NT2/D1 (cell line): ENCODE results near the gene RND3.

ENCODE experiments used
- DNase-seq: peaks from one replicate; pipeline ENCODE4 v3.0.0-alpha.2; 2011; ENCODE audit warnings: low read depth, low spot score
- H3K27me3 ChIP-seq: 2 replicates; pipeline ENCODE4 v1.6.0; 2011; ENCODE audit warnings: mild to moderate bottlenecking; ENCODE audit not compliant: insufficient read length, insufficient read depth
- H3K36me3 ChIP-seq: 2 replicates; pipeline ENCODE4 v1.6.1; 2011; ENCODE audit warnings: mild to moderate bottlenecking, low read length, mixed read lengths; ENCODE audit not compliant: insufficient read depth, insufficient read length
- H3K4me1 ChIP-seq: 2 replicates; pipeline ENCODE4 v1.5.1; 2011; ENCODE audit not compliant: insufficient read depth, insufficient read length
- H3K4me3 ChIP-seq: 2 replicates; pipeline ENCODE4 v1.5.1; 2011; ENCODE audit warnings: low read depth; ENCODE audit not compliant: insufficient read length
- H3K9ac ChIP-seq: 2 replicates; pipeline ENCODE4 v1.6.0; 2011; ENCODE audit warnings: low read depth; ENCODE audit not compliant: insufficient read length
- H3K9me3 ChIP-seq: 2 replicates; pipeline ENCODE4 v1.5.1; 2011; ENCODE audit warnings: mild to moderate bottlenecking, low read length; ENCODE audit not compliant: insufficient read depth
- SUZ12 ChIP-seq: IDR thresholded peaks from 2 replicates; pipeline ENCODE4 v1.6.1; 2011; ENCODE audit not compliant: insufficient read length, insufficient read depth; ENCODE audit errors: extremely low read depth
- YY1 ChIP-seq: IDR thresholded peaks from 2 replicates; pipeline ENCODE4 v1.6.1; 2011; ENCODE audit not compliant: insufficient read length, insufficient read depth
- ZNF274 ChIP-seq: IDR thresholded peaks from 2 replicates; pipeline ENCODE4 v1.6.1; 2011; ENCODE audit warnings: mild to moderate bottlenecking, low read depth, low read length

Gene RND3

DNA sequence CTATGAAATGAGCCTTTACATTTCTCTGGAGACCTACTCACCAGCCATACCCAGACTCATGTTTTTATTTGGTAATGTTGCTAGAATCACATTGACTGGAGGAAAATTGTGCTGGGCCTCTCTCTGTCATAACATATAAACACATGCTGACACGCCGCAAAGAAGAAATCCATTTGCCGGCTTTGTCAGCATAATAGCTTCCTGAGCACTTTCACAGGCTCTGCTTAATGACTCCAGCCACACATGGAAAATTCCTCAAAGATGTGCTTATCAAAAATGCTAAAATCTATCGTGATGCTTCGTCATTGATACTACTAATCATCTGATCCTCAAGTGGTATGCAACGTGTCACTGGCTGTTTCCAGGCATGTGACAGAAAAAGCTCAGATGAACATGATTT, 63.1 kb downstream of the RND3 start:
- no peak for TF ChIP-seq ZNF274
- no peak for TF ChIP-seq YY1
- TF ChIP-seq SUZ12, result no peak
- Histone ChIP-seq H3K9ac (no peak overlapping the region), H3K27me3 (no peaks in the 10 kb centered on the region), H3K9me3 (no peaks in the 10 kb centered on the region), H3K4me1 (no peaks in the 10 kb centered on the region), H3K4me3 (no peak overlapping the region), H3K36me3 (no peaks in the 10 kb centered on the region)
- no peak for DNase-seq

GRCh38 chr2:150421126-150421651, 66.3 kb downstream of the RND3 start:
- peaks cover 7% of the 10 kb centered on the region; the same call in 1 of the 2 replicates for H3K9me3 ChIP-seq
- DNase-seq, result no peak
- TF ChIP-seq SUZ12 (no peak), YY1 (no peak), ZNF274 (no peak)
- H3K4me1 ChIP-seq, result no peaks in the 10 kb centered on the region
- no peaks in the 10 kb centered on the region for H3K36me3 ChIP-seq
- no peak overlapping the region for H3K9ac ChIP-seq
- no peak overlapping the region for H3K4me3 ChIP-seq
- H3K27me3 ChIP-seq, result no peaks in the 10 kb centered on the region

- no peak for TF ChIP-seq YY1
- TF ChIP-seq ZNF274, result no peak
- TF ChIP-seq SUZ12, result no peak
- no peak for DNase-seq
- no peaks in the 10 kb centered on the region for H3K27me3 ChIP-seq
- H3K36me3 ChIP-seq, result no peaks in the 10 kb centered on the region
- no peak overlapping the region for H3K9ac ChIP-seq
- H3K4me1 ChIP-seq, result no peaks in the 10 kb centered on the region
- no peak overlapping the region for H3K4me3 ChIP-seq
- H3K9me3 ChIP-seq, result peaks cover 7% of the 10 kb centered on the region; the same call in 1 of the 2 replicates
Measured at GRCh38 chr2:150418916-150419315, 68.6 kb downstream of the RND3 start.
